K562 (cell line): ENCODE data around the gene EVL. TPM values are rescaled to one million over a fixed set of nuclear protein-coding genes. Genes with fewer than 3 reads are reported as not detected.

Experiments used
- ATAC-seq: fragments of 200-7000 bp; cut with Tn5 transposase; 3 replicates; pipeline ENCODE4 v1.9.1; 2020; ENCODE audit warnings: moderate library complexity
- BruUV-seq: library from RNA; stranded (reverse); fragments of 400-500 nt; replicated peaks from 2 replicates; lab custom pipeline; 2021; lab: Mats Ljungman, UMichigan
- CTCF ChIA-PET: fragments of 300-600 bp; formaldehyde crosslinking; extraction: SDS; loops from one replicate; lab custom pipeline; 2021; ENCODE audit warnings: low intra/inter-chr PET ratio; lab: Yijun Ruan, JAX
- POLR2A ChIA-PET: fragments of 300-600, 350-650 bp; sonication (Branson Sonifier 250); formaldehyde crosslinking; extraction: SDS; loops from one replicate; lab custom pipeline; 2021; ENCODE audit warnings: antibody characterized with exemption, inconsistent platforms; lab: Yijun Ruan, JAX
- DNase-seq, 4 experiments: peaks; one replicate each; pipeline versions ENCODE4 v3.0.0 to v3.0.0-alpha.2; 2011 to 2018; ENCODE audit warnings: low spot score in 3 of 4, mixed read lengths in 3 of 4; ENCODE audit errors: extremely low read depth in 1 of 4
- FAIRE-seq: peaks from 2 replicates; lab custom pipeline; 2011; peaks lifted over from hg19 to GRCh38; lab: Jason Lieb, UNC
- H2AFZ ChIP-seq: 2 replicates; pipeline ENCODE4 v1.6.0; 2011; ENCODE audit warnings: low read depth, low read length, control low read depth, inconsistent platforms
- H3K27ac ChIP-seq: fragments of 200-600 bp; 3 replicates; pipeline ENCODE4 v1.8.0; 2011; ENCODE audit warnings: low read depth, mild to moderate bottlenecking, control low read depth, inconsistent platforms, low read length, moderate library complexity, mixed read lengths; ENCODE audit errors: extremely low read depth
- H3K27me3 ChIP-seq, 2 experiments: fragments of 300-600 bp in 1 of 2; 2 replicates in 1 of 2; 3 replicates in 1 of 2; pipeline versions ENCODE4 v1.6.0 to v1.8.0; 2011; ENCODE audit warnings: inconsistent platforms in 2 of 2, low read length in 2 of 2, mild to moderate bottlenecking in 1 of 2, mixed read lengths in 1 of 2, moderate library complexity in 1 of 2; ENCODE audit not compliant: control insufficient read depth in 2 of 2, insufficient read depth in 2 of 2
- H3K36me3 ChIP-seq: fragments of 300-600 bp; 3 replicates; pipeline ENCODE4 v1.8.0; 2011; ENCODE audit warnings: mild to moderate bottlenecking, low read length, inconsistent platforms; ENCODE audit not compliant: control insufficient read depth, insufficient read depth
- H3K4me1 ChIP-seq, 2 experiments: fragments of 200-600 bp in 1 of 2; replicated peaks in 1 of 2; 2 replicates in 1 of 2; 3 replicates in 1 of 2; pipeline versions ENCODE4 v1.5.1 to v1.8.0; 2011; ENCODE audit warnings: inconsistent platforms in 2 of 2, low read length in 2 of 2, mild to moderate bottlenecking in 1 of 2, mixed read lengths in 1 of 2, moderate library complexity in 1 of 2; ENCODE audit not compliant: control insufficient read depth in 2 of 2, insufficient read depth in 2 of 2
- H3K4me2 ChIP-seq: 2 replicates; pipeline ENCODE4 v1.6.1; 2011; ENCODE audit warnings: low read length, control low read depth, inconsistent platforms, mixed read lengths; ENCODE audit not compliant: insufficient read depth
- H3K4me3 ChIP-seq: fragments of 200-600 bp; sonication (generic), shearing (Covaris generic); 2 replicates; pipeline ENCODE4 v1.5.1; 2016; ENCODE audit warnings: control low read depth, inconsistent platforms
- H3K79me2 ChIP-seq: fragments of 200-600 bp; 3 replicates; pipeline ENCODE4 v1.8.0; 2011; ENCODE audit warnings: low read length, inconsistent platforms; ENCODE audit not compliant: control insufficient read depth, insufficient read depth
- H3K9ac ChIP-seq, 2 experiments: 2 replicates each; pipeline versions ENCODE4 v1.6.0 to v1.6.1; 2011; ENCODE audit warnings: low read depth in 2 of 2, low read length in 2 of 2, control low read depth in 1 of 2, inconsistent platforms in 1 of 2, mild to moderate bottlenecking in 1 of 2, mixed read lengths in 1 of 2; ENCODE audit not compliant: insufficient read depth in 1 of 2
- H3K9me1 ChIP-seq: one replicate; pipeline ENCODE4 v1.6.0; 2011; ENCODE audit warnings: inconsistent platforms, mild to moderate bottlenecking, low read length, moderate library complexity; ENCODE audit not compliant: control insufficient read depth, insufficient read depth
- H3K9me3 ChIP-seq: replicated peaks from 2 replicates; pipeline ENCODE4 v1.5.1; 2011; ENCODE audit warnings: low read depth, low read length, inconsistent platforms; ENCODE audit not compliant: control insufficient read depth, insufficient read depth
- H4K20me1 ChIP-seq: replicated peaks from 2 replicates; pipeline ENCODE4 v1.6.1; 2011; ENCODE audit warnings: low read length, inconsistent platforms, mixed read lengths; ENCODE audit not compliant: control insufficient read depth, insufficient read depth
- CBX8 ChIP-seq: fragments of 200-600 bp; sonication (generic); IDR thresholded peaks from 2 replicates; pipeline ENCODE4 v1.6.1; 2012; ENCODE audit warnings: borderline replicate concordance, mixed run types, low read depth, mild to moderate bottlenecking, moderate library complexity, mixed read lengths, low read length, control low read depth, inconsistent platforms; ENCODE audit not compliant: poor library complexity, severe bottlenecking; ENCODE audit errors: extremely low read depth
- CTCF ChIP-seq, 3 experiments: IDR thresholded peaks in 2 of 3; conservative IDR thresholded peaks in 1 of 3; 2 replicates each; pipeline ENCODE4 v1.5.1; 2011 to 2012; ENCODE audit warnings: low read length in 3 of 3, mild to moderate bottlenecking in 3 of 3, control low read depth in 2 of 3, improper control_type of control experiment in 1 of 3, inconsistent platforms in 1 of 3, low read depth in 1 of 3, mixed read lengths in 1 of 3, moderate library complexity in 1 of 3; ENCODE audit not compliant: insufficient read depth in 2 of 3
- DNMT1 ChIP-seq: fragments of 450-650 bp; IDR thresholded peaks from 2 replicates; pipeline ENCODE4 v1.6.1; 2016; ENCODE audit warnings: antibody characterized with exemption, mild to moderate bottlenecking
- KLF1 ChIP-seq: fragments of 450-650 bp; IDR thresholded peaks from 2 replicates; pipeline ENCODE4 v1.6.1; 2016; ENCODE audit warnings: missing genetic modification characterization, missing compliant biosample characterization
- SRSF9 ChIP-seq: fragments of 200-400 bp; formaldehyde crosslinking; IDR thresholded peaks from 2 replicates; pipeline ENCODE4 v1.6.1; 2017; ENCODE audit warnings: low read depth, low read length, borderline replicate concordance
- TRIM24 ChIP-seq, 2 experiments: fragments of 450-650 bp; IDR thresholded peaks; 2 replicates each; pipeline ENCODE4 v1.6.1; 2016
- WGBS: fragments of 100-300 bp; shearing (Covaris generic); methylation state at CpG from one replicate; pipeline ENCODE4 v1.1.6; 2016; ENCODE audit warnings: low coverage, mixed read lengths; ENCODE audit not compliant: insufficient coverage; ENCODE audit errors: missing lambda C conversion rate; 5-methylcytosine and 5-hydroxymethylcytosine counted together
- in situ Hi-C: fragments of 300-500 bp; cut with MboI; formaldehyde crosslinking; loops from 4 replicates; pipeline ENCODE4 v1.15.0; 2018; ENCODE audit warnings: inconsistent platforms, mixed read lengths
- intact Hi-C: fragments of 100-400 bp; cut with micrococcal nuclease; formaldehyde crosslinking; loops from 2 replicates; pipeline ENCODE4 v1.14.2; 2022
- polyA plus RNA-seq, 8 experiments: library from polyadenylated mRNA; depleted of rRNA in 4 of 8; stranded (reverse) in 5 of 8; unstranded in 3 of 8; fragments of >200 nt; fragmentation: Nextera tagmentation in 2 of 8; fragmentation: Illumina TruSeq in 1 of 8; extraction: Ambion mirVana in 2 of 8; extraction: Trizol in 1 of 8; gene quantifications; 2 replicates each; pipeline versions ENCODE4 v1.2.1 to v1.2.3, GENCODE V29; 2011 to 2014; ENCODE audit warnings: inconsistent platforms in 1 of 8, missing spikeins in 1 of 8
- total RNA-seq, 7 experiments: library from RNA; depleted of rRNA in 6 of 7; stranded (reverse); fragments of >200 nt in 6 of 7; fragmentation: Illumina TruSeq in 2 of 7; extraction: Trizol in 2 of 7; gene quantifications; 2 replicates each; pipeline versions ENCODE4 v1.2.1 to v1.2.3, GENCODE V29; 2011 to 2021; ENCODE audit warnings: low replicate concordance in 1 of 7

Gene EVL
- total and polyA plus RNA-seq, 9 of the 15 experiments (the other 6 are each of a cell fraction or from before 2014, with no cell fraction given): 2.9 to 43.4 (median 23.9) TPM

- 78% methylated on average over 7 of the region's 11 CpGs for WGBS
- no peak for ATAC-seq
These were observed 46.9 kb downstream of the EVL start for GRCh38 chr14:100111931-100112704.

More at GRCh38 chr14:100111931-100112704, 46.9 kb downstream of the EVL start:
- no peak for FAIRE-seq
- Histone ChIP-seq H3K4me1 (peaks cover 15% of the 10 kb centered on the region in 2 experiments; a peak in 4 of 5 replicates), H3K9me1 (no peaks in the 10 kb centered on the region), H2AFZ (no peak overlapping the region), H3K4me3 (no peak overlapping the region), H3K79me2 (peaks cover 2% of the 10 kb centered on the region; the same call in 2 of the 3 replicates), H3K27me3 (no peaks in the 10 kb centered on the region), H3K27ac (no peak overlapping the region), H3K9ac (0 out of 4 replicates have a peak overlapping the region, but pooled peaks of 1 of the 2 experiments have one; percentile 45), H3K9me3 (no peaks in the 10 kb centered on the region), H4K20me1 (no peaks in the 10 kb centered on the region; the same call in 1 of the 2 replicates), H3K4me2 (no peak overlapping the region), H3K36me3 (peaks cover 3% of the 10 kb centered on the region; the same call in 1 of the 3 replicates)
- intact Hi-C loops (no loop called here), in situ Hi-C loops (loop anchor here (10.0 kb wide), 1 partner anchor 127 kb away; no protein-coding TSS in a partner anchor)
- no TSS peak for BruUV-seq
- ChIA-PET CTCF (no interaction called here), POLR2A (no interaction called here)
- no peak for TF ChIP-seq KLF1
- no peak for TF ChIP-seq TRIM24 (IDR thresholded peaks at IDR 0.05)
- no peak for TF ChIP-seq DNMT1
- TF ChIP-seq CTCF (IDR thresholded peaks at IDR 0.05 in 2 of 3, conservative IDR thresholded peaks at IDR 0.05 in 1 of 3; ENCODE audit: insufficient read depth in 2 of 3, low read depth in 1 of 3, low read length in 3 of 3): no peak
- TF ChIP-seq CBX8: no peak
- TF ChIP-seq SRSF9: no peak
- no peak for DNase-seq
